Colonic mucosa (tissue), 4 donors: ENCODE measurements around the gene GPC5. TPM values are rescaled to one million over a fixed set of nuclear protein-coding genes. Genes with fewer than 3 reads are reported as not detected.

Experiments
- DNase-seq: peaks from one replicate; pipeline ENCODE4 v3.0.0-alpha.2; 2020
- H3K27ac ChIP-seq: fragments of 200-600 bp; one replicate; pipeline ENCODE4 v1.8.0; 2021
- H3K27me3 ChIP-seq: fragments of 200-600 bp; one replicate; pipeline ENCODE4 v1.8.0; 2021
- H3K36me3 ChIP-seq: fragments of 200-600 bp; one replicate; pipeline ENCODE4 v1.8.0; 2021
- H3K4me1 ChIP-seq: fragments of 200-600 bp; one replicate; pipeline ENCODE4 v1.8.0; 2021; ENCODE audit warnings: mild to moderate bottlenecking
- H3K4me3 ChIP-seq: fragments of 200-600 bp; one replicate; pipeline ENCODE4 v1.8.0; 2021
- H3K9ac ChIP-seq, 2 donors: one replicate each; pipeline ENCODE4 v1.7.0; 2013; ENCODE audit warnings: control low read depth in 2 of 2, low read depth in 2 of 2, low read length in 2 of 2
- H3K9me3 ChIP-seq: fragments of 200-600 bp; one replicate; pipeline ENCODE4 v1.8.0; 2021
- intact Hi-C: fragments of 100-400 bp; cut with DNase I; formaldehyde crosslinking; loops from one replicate; pipeline ENCODE4 v1.14.1; 2022
- total RNA-seq, 2 donors: library from RNA; stranded (reverse); fragmentation: NEBNext Ultra II Directional in 1 of 2; extraction: Animal tissue kit (Norgen Biotek cat#: 25700) in 1 of 2; gene quantifications; one replicate each; pipeline ENCODE4 v1.2.1, GENCODE V29; 2021
- TF ChIP-seq, protein P1 (sequence below): fragments of 200-600 bp; IDR thresholded peaks from one replicate; pipeline ENCODE4 v1.8.0; 2022; ENCODE audit warnings: antibody characterized with exemption, mild to moderate bottlenecking
- donor health status: healthy.
- donor health status: DM: no; HTN: no; CAD: no.
- donor health status: DM: no; HTN: no; CAD: no.

Gene GPC5
- total RNA-seq, 2 donors from 2014 or later, result 0.42 TPM; not detected in 1

DNA sequence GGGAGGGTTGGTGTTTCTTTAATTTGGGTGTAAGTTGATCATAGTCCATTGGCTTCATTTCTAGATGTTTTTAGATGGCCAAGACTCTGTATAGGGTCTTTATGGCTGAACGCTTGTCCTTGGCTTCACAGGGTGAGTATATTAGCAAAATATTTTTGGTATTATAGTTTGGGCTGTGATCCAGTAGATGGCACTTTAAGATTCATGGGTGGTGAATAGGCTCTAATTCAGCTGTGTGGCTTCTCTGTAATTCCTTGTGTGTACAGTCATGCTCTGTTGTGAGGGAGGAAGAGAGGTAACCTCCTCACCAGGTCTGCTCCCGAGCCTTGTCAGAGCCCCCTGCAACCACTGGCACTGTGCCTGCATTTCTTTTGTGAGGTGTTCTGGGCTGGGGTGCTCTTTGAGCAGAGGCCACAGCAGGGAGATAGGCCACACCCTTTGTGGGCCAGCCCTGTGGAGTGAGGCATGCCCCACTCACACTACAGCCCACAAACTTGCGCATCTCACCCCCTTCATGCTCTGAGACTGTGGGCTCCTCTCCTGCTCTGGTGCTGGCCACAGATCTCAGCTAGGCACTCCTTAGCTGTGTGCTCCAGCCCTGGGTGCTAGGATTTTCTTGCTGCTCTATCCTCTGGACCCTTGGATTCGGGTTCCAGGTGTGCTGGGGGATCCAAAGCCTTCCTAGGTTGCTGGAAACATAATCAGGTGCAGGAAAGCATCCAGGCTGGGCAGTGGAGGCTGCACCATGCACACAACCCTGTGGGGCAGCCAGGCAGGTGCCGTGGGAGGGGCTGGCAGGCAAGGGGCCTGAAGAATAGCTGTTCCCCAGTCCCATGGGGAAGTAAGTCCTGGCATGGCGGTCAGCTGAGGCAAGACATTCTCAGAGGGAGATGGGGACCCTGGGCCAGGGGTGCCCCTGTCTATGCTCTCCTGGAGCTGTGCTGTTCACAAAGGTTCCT, 193.9 kb downstream of the GPC5 start:
- H3K4me3 ChIP-seq, result no peak overlapping the region
- H3K9ac ChIP-seq, result no peak overlapping the region
- H3K9me3 ChIP-seq, result no peaks in the 10 kb centered on the region
- H3K36me3 ChIP-seq, result no peaks in the 10 kb centered on the region
- H3K27ac ChIP-seq, result no peak overlapping the region
- TF ChIP-seq, protein P1, sequence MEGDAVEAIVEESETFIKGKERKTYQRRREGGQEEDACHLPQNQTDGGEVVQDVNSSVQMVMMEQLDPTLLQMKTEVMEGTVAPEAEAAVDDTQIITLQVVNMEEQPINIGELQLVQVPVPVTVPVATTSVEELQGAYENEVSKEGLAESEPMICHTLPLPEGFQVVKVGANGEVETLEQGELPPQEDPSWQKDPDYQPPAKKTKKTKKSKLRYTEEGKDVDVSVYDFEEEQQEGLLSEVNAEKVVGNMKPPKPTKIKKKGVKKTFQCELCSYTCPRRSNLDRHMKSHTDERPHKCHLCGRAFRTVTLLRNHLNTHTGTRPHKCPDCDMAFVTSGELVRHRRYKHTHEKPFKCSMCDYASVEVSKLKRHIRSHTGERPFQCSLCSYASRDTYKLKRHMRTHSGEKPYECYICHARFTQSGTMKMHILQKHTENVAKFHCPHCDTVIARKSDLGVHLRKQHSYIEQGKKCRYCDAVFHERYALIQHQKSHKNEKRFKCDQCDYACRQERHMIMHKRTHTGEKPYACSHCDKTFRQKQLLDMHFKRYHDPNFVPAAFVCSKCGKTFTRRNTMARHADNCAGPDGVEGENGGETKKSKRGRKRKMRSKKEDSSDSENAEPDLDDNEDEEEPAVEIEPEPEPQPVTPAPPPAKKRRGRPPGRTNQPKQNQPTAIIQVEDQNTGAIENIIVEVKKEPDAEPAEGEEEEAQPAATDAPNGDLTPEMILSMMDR, result no peak
- DNase-seq, result no peak
- H3K4me1 ChIP-seq, result no peaks in the 10 kb centered on the region
- no peaks in the 10 kb centered on the region for H3K27me3 ChIP-seq
- intact Hi-C loops, result no loop called here

DNA sequence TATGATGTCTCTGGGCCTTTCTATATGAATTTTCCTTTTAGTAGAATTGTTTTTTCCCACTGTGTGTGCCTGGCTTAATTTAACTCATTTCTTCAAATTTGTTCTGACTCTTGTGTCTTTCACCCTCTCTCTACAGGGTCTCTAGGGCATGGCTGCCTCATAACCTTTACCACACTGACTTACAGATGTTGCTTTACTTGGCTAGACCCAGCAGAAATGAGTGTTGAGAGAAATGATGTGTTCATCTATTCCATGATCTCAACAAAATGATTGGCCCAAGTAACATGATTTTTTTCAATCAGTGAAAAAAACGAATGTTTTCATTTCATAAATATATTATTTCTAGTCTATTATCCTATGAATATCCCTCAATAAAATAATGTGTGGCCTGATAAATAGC, 195.0 kb downstream of the GPC5 start:
- Histone ChIP-seq H3K36me3 (no peaks in the 10 kb centered on the region), H3K9ac (no peak overlapping the region), H3K9me3 (no peaks in the 10 kb centered on the region), H3K4me1 (no peaks in the 10 kb centered on the region), H3K27ac (no peak overlapping the region), H3K4me3 (no peak overlapping the region), H3K27me3 (no peaks in the 10 kb centered on the region)
- TF ChIP-seq, protein P1, result no peak
- DNase-seq, result no peak
- intact Hi-C loops, result no loop called here

DNA sequence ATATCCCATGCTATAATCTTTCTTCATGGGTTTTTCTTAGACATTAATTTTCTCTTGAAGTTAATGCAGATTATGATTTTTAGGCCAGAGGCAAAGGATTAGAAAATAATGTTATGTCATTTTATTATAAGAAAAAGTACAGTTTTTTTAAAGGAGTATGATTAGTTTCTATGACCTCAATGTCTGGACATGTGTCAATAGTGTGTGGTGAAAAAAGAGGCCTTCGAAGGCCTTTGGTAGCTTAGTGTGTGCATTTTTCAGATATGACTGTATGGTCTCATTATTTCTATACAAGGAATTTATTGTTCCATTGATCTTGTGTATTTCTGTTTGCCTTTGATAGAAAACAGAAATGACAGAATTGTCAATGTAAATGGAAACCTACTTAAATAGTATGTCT, 195.6 kb downstream of the GPC5 start:
- no peak for DNase-seq
- no peaks in the 10 kb centered on the region for H3K36me3 ChIP-seq
- H3K9me3 ChIP-seq, result no peaks in the 10 kb centered on the region
- H3K27me3 ChIP-seq, result no peaks in the 10 kb centered on the region
- TF ChIP-seq, protein P1, result no peak
- no peak overlapping the region for H3K4me3 ChIP-seq
- H3K4me1 ChIP-seq, result no peaks in the 10 kb centered on the region
- no peak overlapping the region for H3K9ac ChIP-seq
- H3K27ac ChIP-seq, result no peak overlapping the region
- intact Hi-C loops, result no loop called here

DNA sequence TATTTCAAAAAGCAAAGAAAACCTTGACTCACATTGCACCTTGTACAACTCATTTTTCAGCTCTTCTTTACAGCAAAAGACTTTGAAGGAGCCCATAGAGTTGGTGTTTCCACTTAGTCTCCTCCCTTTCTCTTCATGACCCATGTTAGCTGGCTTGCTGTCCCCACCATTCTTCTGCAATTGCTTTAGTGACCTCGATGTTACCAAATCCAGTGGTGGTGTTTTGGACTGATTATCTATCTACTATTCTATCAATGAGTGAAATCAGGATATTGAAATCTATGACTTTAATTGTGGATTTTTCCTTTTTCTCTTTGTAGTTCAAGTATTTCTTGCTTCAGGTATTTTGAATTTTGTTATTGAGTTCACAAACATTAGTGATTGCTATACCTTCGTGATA, 197.3 kb downstream of the GPC5 start:
- TF ChIP-seq, protein P1, result no peak
- H3K9ac ChIP-seq, result no peak overlapping the region
- intact Hi-C loops, result no loop called here
- H3K9me3 ChIP-seq, result no peaks in the 10 kb centered on the region
- H3K36me3 ChIP-seq, result no peaks in the 10 kb centered on the region
- no peaks in the 10 kb centered on the region for H3K27me3 ChIP-seq
- H3K4me1 ChIP-seq, result no peaks in the 10 kb centered on the region
- DNase-seq, result no peak
- H3K4me3 ChIP-seq, result no peak overlapping the region
- H3K27ac ChIP-seq, result no peak overlapping the region

DNA sequence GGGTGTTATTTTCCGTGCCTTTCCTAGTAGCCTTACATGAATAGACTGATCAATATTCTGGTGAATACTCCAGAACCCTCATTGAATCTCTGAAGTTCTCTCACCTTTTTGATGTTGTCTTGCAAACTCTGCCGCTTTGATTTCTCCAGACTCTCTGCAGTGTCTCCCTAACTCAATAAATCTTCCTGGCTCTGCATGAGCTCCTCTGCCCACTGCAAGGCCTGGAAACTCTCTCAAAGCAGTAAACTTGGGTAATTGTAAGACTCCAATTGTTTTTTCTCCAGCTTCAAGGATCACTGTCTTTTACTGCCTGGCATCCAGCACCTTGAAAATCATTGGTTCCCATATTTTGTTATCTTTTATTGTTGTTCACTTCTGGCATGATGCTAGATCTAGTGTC, 198.4 kb downstream of the GPC5 start:
- H3K9me3 ChIP-seq, result no peaks in the 10 kb centered on the region
- no peak overlapping the region for H3K9ac ChIP-seq
- H3K4me1 ChIP-seq, result no peaks in the 10 kb centered on the region

More for the DNA sequence above, 198.4 kb downstream of the GPC5 start:
- H3K27me3 ChIP-seq, result no peaks in the 10 kb centered on the region
- no peak overlapping the region for H3K4me3 ChIP-seq
- intact Hi-C loops, result no loop called here
- H3K36me3 ChIP-seq, result no peaks in the 10 kb centered on the region
- TF ChIP-seq, protein P1, result no peak
- no peak for DNase-seq
- no peak overlapping the region for H3K27ac ChIP-seq
